NOMO-1 (cell line): ENCODE results near the gene DRAP1.
A peak's percentile ranks its signal among the peaks of the same experiment; 100 is the strongest.
"Not testable (repeated sequence)": the region's sequence is repeated elsewhere in the genome, so short reads cannot be mapped to it uniquely, and the experiment has no call there.

Experiments
- DNase-seq, 2 experiments: peaks; one replicate each; lab custom pipeline; 2025; ENCODE audit not compliant: unreplicated experiment in 2 of 2; lab: John Stamatoyannopoulos, UW

Gene DRAP1

DNA sequence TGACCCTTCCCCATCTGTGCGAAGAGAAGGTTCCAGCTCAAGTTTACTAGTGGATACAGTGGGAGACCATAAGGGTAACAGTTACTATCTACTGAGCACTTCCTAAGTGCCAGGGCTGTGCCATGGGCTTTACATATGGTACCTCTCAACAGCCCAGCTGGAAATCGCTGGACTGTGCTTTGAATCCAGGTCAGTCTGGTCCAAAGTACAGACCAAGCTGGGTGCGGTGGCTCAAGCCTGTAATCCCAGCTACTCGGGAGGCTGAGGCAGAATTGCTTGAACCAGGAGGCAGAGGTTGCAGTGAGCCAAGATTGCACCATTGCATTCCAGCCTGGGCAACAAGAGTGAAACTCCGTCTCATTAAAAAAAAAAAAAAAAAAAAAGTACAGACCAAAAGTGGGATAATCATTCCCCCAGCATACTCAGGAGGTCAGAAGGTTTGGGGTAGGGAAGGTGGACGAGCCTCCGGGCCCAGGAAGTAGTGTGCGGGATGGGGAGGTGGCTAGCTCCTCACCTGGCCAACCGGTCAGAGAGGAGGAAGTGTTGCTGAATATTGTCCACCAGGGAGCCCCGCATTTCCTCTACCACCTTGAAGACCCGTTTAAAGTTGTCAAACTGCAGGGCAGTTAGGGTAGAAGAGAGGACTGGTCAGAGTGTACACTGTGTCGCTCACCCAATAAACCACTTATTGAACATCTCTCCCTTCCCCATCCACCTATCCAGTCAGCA lies 33.3 kb upstream of the DRAP1 start:
- no peak for DNase-seq

DNA sequence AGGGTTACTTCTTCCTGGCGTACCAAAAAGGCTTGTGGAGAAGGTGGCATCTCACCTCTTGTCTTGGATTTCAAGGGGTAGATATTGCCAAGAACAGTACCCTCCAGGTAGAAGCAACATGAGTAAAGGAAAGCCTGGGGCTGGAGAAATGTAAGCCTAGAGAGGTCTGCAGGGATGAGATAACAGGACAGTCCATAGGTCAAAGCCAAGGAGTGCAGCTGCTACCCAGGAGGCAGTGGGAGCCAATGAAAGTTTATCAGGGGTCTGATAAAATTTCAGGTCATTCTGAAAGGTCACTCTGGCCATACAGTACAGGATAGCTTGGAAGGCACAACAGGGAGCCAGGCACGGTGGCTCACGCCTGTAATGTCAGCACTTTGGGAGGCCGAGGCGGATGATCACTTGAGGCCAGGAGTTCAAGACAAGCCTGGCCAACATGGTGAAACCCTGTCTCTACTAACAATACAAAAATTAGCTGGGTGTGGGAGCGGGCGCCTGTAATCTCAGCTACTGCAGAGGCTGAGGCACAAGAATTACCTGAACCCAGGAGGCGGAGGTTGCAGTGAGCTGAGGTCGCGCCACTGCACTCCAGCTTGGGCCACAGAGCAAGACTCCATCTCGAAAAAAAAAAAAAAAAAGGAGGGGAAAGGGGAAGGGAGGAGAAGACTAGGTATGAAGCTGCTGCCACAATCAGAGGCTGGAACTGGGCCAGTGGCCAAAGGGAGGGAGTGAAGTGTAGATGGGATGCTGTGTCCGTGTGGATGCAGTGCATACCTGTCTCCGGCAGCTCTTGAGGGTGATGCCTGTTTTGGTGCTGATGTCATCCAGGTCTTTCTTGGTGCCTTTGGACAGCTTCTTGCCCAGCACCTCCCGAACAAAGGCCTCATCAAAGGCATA lies 32.2 kb upstream of the DRAP1 start:
- no peak for DNase-seq

DNA sequence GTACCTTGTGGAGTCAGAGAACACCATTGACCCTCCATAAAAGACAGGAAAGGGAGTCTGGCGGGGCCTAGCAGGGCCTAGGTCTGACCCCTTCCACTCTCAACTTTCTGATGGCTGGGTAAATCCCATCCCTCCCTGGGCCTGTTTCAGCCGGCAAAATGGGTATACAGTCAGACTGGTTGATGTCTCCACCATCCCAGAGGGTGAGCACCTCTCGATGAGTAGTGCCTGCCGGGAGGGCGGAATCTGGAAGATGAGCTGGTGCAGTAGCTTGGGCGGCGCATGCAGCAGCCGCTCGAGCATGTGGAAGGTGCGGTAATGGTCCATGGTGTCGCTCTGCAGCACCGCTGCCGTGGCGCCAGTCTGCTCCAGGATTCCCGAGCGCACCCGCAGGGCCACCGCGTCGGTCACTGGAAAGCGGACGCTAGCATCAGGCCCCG lies 31.5 kb upstream of the DRAP1 start:
- DNase-seq = no peak

DNA sequence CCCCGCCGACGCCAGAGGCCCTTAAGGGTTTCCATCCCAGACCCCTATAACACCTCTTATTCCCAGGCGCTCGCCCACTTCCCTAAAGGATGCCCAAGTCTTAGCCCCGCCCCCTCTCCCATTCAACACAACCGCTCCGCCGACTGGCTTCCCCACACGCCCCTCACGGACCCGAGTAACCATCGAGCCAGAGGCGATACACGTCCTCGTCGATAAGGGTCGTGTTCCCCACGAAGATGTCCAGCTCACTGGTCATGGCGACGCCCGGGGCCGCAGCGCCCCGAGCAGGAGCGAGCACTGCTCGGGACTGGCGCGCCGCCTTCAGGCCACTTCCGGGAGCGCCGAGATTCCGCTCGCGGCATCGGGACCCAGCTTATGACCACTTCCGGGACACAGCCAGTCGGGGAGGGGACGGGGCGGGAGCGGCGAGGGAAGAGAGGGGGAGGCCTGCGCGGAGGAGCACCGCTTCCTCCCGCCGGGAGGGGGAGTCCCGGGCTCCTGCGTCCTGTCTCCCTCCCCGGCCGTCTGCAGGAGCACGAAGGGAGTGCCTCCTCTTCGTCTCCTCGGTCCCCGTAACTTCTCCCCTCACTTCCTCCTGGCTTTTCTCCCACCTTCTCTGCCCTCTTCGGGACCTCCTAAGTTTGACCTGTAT lies 30.9 kb upstream of the DRAP1 start, which contains the start of gene FIBP:
Gene FIBP (minus strand): TSS at position 309 of the 652 bp plus-strand sequence. CDS start 53 bp downstream, at position 256.
- DNase-seq = peak; percentile 93 to 96

DNA sequence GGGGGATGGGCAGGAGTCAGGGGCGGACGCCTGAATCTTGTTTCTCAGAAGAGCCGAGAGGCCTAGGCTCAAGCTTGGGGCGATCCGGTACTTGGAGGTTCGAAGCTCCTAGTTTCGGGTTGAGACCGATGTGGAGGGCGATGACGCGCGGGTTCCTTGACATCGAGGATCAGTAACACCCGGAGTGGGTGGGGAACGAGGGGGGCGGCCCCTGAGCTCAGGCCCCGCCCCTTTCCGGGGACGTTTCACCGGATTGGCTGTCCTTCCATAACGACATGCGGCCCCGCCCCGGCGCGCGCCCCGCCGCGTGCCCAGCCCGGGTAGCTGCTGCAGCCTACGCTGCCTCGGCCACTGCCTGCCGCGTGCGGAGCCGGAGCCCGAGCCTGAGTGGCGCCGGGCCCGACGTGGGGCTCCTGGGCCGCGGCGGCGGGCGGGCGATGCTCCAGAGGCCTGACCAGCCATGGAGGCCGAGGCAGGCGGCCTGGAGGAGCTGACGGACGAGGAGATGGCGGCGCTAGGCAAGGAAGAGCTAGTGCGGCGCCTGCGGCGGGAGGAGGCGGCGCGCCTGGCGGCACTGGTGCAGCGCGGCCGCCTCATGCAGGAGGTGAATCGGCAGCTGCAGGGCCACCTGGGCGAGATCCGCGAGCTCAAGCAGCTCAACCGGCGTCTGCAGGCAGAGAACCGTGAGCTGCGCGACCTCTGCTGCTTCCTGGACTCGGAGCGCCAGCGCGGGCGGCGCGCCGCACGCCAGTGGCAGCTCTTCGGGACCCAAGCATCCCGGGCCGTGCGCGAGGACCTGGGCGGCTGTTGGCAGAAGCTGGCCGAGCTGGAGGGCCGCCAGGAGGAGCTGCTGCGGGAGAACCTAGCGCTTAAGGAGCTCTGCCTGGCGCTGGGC lies 28.7 kb upstream of the DRAP1 start, which contains the start of gene CCDC85B:
Gene CCDC85B (plus strand): TSS at position 350 of the 895 bp plus-strand sequence. CDS start 111 bp downstream, at position 461.
- peak; percentile 89 to 93 for DNase-seq

DNA sequence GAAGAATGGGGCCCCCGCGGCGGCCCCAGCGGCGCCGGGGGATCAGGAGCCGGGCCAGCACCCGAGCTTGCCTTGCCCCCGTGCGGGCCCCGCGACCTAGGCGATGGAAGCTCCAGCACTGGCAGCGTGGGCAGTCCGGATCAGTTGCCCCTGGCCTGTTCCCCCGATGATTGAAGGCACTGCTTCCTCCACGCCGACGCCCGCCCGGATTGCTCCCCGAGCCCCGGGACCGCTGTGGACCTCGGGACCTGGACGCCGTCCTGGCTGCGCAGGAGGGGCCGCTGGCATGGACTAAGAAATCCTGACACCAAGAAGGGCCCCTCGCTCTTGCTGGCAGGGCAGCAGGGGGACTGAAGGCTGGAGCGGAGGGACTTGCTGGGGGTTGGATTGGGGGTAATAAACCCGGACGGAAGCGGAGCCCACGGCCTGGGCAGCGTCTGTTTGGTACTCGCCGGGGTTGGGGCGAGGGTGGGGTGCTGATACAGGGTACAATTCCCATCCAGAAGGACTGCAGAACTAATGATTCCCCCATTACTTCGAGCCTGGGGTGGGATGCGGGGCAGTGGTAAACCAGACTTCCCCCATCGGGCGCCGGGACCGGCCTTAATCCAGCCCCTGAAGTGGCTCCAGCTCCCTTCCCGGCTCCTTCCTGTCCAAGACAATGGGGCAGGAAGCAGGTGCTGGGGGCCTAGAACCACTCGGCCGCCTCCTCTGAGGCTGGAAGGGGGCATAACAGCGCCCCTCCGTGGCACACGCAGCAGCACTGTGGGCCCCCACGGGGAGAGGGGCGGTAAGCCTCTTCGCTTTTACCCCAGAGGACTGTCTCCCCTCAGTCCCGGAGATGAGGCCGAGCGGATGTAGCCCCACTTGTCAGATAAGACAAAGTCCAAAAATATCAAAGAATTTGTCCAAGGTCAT lies 27.7 kb upstream of the DRAP1 start:
- DNase-seq = no peak

DNA sequence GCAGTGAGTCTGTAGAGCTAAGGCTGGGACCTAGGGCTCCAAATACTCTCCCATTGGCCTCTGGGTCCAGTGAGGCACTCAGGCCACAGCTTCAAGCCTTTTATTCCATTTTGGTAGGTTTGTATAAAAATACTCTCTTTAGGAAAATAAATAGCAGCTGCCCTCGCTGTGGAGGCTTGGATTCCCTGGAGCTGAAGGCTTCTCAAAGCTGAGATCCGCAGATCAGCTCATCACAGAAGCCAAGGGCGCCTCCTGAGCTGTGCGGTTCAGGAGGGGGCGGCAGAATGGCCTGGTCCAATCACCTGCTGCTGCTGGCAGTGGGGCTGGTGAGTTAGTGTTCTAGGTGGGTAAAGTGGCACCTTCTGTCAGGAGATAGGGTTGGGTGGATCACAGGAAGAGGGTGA lies 27.1 kb upstream of the DRAP1 start:
- not testable (repeated sequence) for DNase-seq

DNA sequence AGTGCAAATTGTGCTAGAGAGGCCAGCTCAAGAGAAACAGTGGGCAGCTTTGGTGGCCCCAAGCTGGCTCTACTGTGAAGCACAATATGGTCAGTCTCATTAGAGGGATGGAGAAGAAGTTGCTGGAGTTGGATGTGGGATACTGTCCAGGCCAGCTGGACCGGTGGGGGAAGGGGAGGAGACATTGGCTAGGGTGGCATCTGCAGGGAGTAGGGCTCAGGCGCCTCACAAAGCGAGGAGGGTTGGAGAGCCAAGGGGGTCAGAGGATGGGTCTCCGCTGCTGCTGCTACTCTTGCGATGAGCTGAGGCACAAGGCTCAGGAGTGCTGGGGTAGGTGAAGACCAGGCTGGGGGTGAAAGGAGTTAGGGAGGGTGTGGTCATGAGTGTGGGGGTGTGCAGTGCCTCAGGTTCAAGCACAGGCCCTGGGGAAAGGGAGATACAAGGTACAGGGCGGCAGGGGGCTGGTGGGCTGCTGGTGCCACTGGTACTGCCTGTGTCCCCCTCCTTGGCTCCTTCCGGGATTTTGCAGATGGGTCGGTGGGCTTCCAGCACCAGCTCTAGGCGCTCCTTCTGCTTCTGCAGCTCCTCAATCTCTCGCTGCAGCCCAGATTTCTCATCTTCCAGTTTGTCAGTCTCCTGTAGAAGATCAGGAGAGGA lies 26.4 kb upstream of the DRAP1 start:
- DNase-seq = no peak

DNA sequence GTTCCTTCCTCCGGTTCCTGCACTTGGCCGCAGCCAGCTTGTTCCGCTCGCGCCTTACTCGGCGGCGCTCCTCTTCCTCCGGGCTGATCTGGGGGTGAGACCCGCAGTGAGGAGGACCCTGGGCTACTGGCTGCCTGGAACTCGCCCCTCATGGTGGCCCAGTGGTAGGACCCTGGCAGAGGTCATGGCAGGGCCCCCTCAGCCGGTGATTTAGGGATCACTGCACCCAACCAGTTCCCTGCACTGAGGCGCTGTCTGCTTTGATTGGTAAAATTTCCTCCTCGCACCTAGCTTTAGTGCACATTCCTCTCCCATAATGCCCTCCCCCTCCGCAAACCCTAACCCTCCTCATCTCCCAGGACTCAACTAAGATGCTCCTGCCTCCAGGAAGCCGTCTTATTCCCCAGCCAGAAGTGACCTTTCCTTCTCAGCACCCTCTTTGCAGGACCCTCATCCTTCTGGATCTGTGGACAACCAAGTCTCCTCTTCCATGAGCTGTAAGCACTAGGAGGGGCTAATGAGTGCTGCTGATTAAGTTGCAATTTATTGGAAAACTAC lies 25.1 kb upstream of the DRAP1 start:
- peak in 1 of 2 experiments; percentile 38 for DNase-seq

DNA sequence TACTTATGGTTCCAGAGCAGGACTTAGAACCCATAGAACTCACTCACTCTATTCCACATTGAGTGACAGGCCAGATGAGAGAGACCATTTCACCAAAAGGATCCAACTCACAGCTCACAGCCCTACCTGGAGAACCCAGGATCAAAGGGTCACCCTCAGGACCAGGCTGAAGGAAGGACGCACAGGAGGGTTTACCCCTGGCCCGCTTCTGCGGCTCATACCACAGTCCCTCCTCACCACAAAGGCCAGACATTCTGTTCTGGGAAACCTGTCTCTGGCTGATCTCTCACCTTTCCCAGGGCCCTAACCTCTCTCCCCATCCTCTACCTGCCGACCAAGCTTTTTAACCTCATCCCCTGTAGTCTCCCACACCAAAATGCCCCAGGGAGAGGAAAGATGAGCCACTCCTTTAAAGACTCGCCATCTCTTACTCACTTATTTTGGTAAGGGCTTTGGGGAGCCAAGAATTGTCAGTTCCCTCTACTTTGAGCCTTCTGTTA lies 23.7 kb upstream of the DRAP1 start:
- DNase-seq = no peak

DNA sequence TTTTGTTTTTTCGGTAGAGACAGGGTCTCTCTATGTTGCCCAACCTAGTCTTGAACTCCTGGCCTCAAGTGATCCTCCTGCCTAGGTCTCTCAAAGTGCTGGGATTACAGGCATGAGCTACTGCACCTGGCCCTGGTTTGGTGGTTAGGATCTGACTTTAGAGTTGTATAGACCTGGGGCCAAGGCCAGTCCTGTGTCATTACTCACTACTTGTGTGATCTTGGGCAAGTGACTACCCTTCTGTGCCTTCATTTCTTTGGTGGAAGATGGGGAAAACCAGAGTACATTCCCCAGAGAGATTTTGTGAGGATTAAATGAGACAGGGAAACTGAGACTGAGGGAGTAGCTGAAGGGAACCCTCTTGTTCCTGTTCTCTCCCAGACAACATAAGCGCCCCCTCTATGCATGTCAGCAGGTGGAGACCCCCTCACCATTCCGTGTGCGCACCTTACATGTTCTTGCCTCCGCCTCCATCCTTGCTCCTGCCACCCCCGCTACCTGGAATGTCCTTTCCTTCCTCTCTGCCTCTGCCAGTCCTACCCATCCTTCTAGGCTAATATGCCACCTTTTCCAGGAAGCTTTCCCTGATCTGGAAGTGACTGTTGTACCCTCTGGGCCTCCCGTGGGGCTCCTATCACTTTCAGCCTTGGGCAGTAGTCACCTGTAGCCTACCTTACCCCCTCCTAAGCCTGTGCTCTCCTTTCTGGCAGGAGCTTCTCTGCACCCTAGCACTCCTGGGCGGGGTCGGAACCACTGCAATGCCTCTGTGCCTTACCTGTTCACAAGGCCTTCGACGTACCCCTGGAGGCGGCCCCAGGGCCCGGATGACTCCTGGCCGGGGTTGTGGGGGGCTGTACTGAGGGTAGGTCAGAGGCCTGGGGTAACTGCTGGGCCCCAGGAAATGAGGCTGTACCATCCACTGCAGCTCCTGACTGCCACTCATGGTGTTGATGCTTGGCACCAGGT lies 22.9 kb upstream of the DRAP1 start:
- no peak for DNase-seq

DNA sequence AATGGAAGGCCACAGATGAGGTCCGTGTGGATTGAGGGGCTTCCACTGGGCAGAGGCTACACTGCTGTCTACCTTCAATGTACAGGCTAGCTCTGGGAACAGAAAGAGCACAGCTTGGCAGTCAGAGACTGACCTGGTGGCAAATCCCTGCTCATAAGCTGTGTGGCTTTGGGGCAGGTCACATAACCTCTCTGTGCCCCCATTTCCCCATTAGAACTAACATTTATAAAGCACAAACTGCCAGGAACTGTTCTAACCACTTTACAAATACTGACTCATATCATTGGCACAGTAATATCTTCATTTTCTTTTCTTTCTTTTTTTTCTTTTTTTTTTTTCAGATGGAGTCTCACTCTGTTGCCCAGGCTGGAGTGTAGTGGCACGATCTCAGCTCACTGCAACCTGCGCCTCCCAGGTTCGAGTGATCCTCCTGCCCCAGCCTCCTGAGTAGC lies 22.2 kb upstream of the DRAP1 start:
- DNase-seq = no peak

DNA sequence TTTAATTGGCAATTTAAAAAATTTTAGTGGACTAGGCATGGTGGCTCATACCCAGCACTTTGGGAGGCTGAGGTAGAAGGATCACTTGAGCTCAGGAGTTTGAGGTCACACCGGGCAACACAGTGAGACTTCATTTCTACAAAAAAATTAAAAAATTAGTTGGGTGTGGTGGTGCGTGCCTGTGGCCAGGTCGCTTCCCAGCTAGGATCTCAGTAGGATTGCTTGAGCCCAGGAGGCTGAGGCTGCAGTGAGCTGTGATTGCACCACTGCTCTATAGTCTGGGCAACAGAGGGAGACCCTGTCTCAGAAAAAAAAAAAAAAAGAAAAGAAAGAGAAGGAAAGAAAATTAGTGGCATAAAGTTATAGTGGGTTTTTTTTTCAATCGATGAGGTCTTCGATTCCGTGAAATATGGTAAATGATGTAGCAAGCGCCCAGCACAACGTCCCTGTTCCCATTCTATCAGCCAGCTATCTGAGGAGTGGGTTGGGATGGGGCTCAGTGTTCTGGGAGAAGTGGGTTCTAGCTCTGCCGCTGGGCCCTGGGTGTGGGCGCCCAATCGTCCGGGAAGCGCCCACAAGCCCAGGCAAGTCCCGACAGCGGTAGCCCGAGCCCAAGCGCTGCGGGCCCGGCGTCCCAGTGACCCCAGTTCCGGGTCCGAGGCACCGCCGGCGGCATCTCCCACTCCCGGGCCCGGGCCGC lies 20.4 kb upstream of the DRAP1 start:
- no peak for DNase-seq

DNA sequence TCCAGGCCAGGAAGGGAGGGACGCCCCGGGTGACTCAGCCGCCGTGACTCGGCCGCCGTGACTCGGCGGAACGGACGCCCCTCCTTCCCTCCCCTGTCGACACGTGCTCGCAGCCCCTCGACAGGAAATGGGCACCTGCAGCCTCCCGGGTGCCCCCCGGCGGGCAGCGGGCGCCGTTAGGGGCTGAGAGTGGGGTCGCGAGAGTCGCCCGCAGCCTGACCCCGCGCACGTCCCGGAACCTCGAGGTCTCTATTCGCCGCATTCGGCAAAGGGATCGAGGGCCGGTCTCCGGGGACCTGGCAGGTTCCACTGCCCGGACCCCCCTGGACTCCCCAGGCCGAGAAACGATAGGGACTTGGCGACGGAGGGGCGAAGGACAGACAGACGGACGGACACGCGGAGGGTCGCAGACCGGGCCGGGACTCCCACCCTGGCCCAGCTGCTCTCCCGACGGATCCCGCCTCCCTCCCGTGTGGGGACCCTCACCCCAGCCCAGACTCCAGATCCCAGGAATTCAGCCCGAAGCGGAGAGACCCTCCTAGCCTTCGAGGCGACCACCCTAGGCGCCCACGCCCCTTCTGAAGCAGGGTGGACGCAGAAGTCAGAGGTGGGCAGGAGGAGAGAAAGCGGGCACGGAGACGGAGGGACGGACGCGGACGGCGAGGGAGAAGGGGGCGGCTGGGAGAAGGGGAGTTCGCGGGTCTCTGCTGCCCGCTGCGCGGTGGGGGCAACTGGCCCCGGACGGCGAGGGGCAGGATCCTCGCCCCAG lies 19.7 kb upstream of the DRAP1 start:
- peak; percentile 44 to 61 for DNase-seq

DNA sequence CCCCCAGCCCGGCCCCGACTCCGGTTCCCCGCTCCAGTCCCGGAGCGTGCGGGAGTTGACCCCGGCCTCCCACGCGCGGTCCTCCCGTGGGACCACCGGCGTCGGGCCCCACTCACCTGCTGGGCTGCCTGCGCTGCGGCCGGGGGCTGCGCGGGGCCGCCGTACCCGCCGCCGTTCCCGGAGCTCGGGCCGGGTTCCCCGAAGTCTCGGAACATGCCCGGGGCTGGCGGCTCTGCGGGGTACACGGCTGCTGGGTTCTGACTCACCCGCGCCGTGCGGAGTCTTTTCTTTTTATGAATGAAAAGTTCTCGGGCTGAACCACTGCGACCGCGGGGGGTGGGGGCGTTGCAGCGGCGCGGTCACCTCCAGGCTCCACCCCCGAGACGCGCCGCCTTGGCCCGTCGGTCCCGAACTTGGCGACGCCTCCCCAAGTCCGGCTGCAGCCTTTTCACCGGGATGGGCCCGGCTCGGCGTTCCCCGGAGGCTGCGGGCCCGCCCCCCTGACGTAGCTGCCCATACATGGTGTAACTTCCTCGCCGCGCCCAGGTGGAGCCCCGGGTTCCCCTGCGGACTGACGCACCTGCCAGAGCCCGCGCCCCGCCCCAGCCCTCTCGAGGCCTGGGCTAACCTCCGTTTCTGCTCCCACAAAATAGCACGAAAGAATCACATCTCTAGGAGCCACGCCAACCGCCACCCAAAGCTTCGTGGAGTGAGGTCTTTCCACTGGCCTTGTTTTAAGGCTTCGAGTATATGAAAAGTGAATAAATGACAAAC lies 18.9 kb upstream of the DRAP1 start, which contains the start of gene FOSL1:
Gene FOSL1 (minus strand): TSS at position 264 of the 774 bp plus-strand sequence. CDS start 49 bp downstream, at position 215.
- DNase-seq = peak; percentile 77 to 92
